Osteoblast (primary cell): ENCODE results near the gene SV2B. TPM values are rescaled to one million over a fixed set of nuclear protein-coding genes. Genes with fewer than 3 reads are reported as not detected.
A peak's percentile ranks its signal among the peaks of the same experiment; 100 is the strongest.

Experiments used
- DNase-seq: peaks from one replicate; pipeline ENCODE4 v3.0.0; 2011; ENCODE audit warnings: low spot score, mixed read lengths; ENCODE audit not compliant: insufficient read length; ENCODE audit errors: missing footprints
- H2AFZ ChIP-seq: 2 replicates; pipeline ENCODE4 v1.6.0; 2011; ENCODE audit warnings: mild to moderate bottlenecking, low read length
- H3K27ac ChIP-seq: 2 replicates; pipeline ENCODE4 v1.5.1; 2011; ENCODE audit warnings: mild to moderate bottlenecking, low read depth, low read length, moderate library complexity
- H3K27me3 ChIP-seq: 2 replicates; pipeline ENCODE4 v1.6.0; 2012; ENCODE audit warnings: mild to moderate bottlenecking, control low read depth, inconsistent platforms, low read length, moderate library complexity; ENCODE audit not compliant: insufficient read depth
- H3K36me3 ChIP-seq: 2 replicates; pipeline ENCODE4 v1.5.1; 2011; ENCODE audit warnings: mild to moderate bottlenecking, low read length, control low read depth, moderate library complexity; ENCODE audit not compliant: insufficient read depth
- H3K4me1 ChIP-seq: 2 replicates; pipeline ENCODE4 v1.5.1; 2011; ENCODE audit warnings: mild to moderate bottlenecking, low read length, control low read depth, moderate library complexity; ENCODE audit not compliant: insufficient read depth
- H3K4me2 ChIP-seq: 2 replicates; pipeline ENCODE4 v1.6.0; 2011; ENCODE audit warnings: mild to moderate bottlenecking, low read length; ENCODE audit not compliant: insufficient read depth
- H3K4me3 ChIP-seq: fragments of 200-600 bp; sonication (generic); 3 replicates; pipeline ENCODE4 v1.5.1; 2012; ENCODE audit warnings: mild to moderate bottlenecking, low read length, inconsistent platforms; ENCODE audit not compliant: insufficient read depth
- H3K79me2 ChIP-seq: 2 replicates; pipeline ENCODE4 v1.6.0; 2012; ENCODE audit warnings: mild to moderate bottlenecking, low read length, control low read depth, inconsistent platforms; ENCODE audit not compliant: insufficient read depth
- H3K9me3 ChIP-seq: 2 replicates; pipeline ENCODE4 v1.5.1; 2011; ENCODE audit warnings: low read depth, low read length, control low read depth
- H4K20me1 ChIP-seq: 2 replicates; pipeline ENCODE4 v1.6.0; 2012; ENCODE audit warnings: mild to moderate bottlenecking, low read length, control low read depth; ENCODE audit not compliant: insufficient read depth
- total RNA-seq: library from RNA; depleted of rRNA; stranded (reverse); fragments of >200 nt; gene quantifications from 2 replicates; pipeline ENCODE4 v1.2.3, GENCODE V29; 2012
- TF ChIP-seq, protein P1 (sequence below): IDR thresholded peaks from 2 replicates; pipeline ENCODE4 v1.5.1; 2011; ENCODE audit warnings: mild to moderate bottlenecking, low read depth, low read length, moderate library complexity; ENCODE audit errors: extremely low read depth

Gene SV2B, protein sequence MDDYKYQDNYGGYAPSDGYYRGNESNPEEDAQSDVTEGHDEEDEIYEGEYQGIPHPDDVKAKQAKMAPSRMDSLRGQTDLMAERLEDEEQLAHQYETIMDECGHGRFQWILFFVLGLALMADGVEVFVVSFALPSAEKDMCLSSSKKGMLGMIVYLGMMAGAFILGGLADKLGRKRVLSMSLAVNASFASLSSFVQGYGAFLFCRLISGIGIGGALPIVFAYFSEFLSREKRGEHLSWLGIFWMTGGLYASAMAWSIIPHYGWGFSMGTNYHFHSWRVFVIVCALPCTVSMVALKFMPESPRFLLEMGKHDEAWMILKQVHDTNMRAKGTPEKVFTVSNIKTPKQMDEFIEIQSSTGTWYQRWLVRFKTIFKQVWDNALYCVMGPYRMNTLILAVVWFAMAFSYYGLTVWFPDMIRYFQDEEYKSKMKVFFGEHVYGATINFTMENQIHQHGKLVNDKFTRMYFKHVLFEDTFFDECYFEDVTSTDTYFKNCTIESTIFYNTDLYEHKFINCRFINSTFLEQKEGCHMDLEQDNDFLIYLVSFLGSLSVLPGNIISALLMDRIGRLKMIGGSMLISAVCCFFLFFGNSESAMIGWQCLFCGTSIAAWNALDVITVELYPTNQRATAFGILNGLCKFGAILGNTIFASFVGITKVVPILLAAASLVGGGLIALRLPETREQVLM
- total RNA-seq, result under 0.01 TPM in 1 of 2 replicates, not detected in the other

DNA sequence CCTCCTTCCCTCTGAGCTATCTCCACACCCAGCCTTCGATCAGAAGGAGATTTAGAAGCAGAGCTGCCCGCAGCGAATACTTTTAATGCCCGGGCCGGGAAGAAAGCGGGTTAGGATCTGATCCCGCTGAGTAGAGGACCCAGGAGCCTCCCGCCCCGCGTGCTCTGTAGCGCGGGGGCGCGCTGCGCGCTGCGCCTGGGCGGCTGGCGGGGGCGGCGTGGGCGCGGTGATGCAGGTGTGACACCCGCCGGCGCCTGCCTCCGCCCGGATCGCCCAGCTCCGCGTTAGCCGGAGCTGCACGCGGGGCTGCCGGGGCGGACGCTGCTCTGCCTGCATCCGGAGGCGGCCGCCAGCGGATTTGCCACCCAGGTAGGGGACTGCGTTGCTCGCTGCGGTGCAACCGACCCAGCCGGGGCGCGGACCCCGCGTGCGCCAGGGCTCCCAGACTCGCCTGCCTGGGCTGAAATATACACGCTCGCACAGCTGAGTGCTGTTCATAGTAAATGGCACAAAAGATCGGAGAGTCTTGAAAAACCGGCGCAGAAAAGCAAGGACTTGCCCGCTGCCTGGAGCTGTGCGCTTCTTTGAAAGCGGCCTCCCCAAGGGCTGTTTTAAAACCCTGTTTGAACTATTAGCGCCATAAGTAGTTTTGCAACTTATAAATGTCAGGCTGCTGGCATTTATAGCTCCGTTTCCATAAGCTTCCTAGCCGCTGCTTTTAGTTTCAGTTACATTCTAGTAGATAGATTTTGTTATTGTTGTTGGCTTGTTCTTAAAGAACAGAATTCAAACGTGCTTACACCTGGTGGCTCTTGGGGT lies at the start of gene SV2B:
TSS of gene SV2B (plus strand) at position 263 of the 819 bp plus-strand sequence. CDS start 126,007 bp downstream, outside the sequence.
- H2AFZ ChIP-seq, result peak within 1 kb of the TSS; percentile 57

DNA sequence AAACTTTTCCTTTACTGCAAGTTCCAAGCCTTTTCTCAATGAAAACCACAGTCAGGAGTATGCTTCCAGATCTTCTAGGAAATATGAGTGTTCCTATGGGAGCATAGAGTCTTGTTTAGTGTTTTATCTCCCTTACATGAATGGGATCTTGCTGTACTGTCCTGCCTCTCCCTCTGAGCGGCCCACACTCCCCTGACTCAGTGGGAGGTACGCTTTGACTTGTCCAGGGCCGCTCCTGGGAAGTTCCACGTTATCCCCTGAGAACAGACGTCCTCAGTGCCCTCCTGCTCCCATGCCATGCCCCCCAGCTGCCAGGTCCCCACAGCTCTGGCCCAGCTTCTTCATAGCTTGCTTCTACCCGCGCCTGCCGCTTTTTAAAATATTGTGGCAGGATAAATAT lies 48.8 kb upstream of the SV2B start:
- TF ChIP-seq, protein P1, sequence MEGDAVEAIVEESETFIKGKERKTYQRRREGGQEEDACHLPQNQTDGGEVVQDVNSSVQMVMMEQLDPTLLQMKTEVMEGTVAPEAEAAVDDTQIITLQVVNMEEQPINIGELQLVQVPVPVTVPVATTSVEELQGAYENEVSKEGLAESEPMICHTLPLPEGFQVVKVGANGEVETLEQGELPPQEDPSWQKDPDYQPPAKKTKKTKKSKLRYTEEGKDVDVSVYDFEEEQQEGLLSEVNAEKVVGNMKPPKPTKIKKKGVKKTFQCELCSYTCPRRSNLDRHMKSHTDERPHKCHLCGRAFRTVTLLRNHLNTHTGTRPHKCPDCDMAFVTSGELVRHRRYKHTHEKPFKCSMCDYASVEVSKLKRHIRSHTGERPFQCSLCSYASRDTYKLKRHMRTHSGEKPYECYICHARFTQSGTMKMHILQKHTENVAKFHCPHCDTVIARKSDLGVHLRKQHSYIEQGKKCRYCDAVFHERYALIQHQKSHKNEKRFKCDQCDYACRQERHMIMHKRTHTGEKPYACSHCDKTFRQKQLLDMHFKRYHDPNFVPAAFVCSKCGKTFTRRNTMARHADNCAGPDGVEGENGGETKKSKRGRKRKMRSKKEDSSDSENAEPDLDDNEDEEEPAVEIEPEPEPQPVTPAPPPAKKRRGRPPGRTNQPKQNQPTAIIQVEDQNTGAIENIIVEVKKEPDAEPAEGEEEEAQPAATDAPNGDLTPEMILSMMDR, result no peak
- Histone ChIP-seq H3K79me2 (no peaks in the 10 kb centered on the region), H3K4me1 (no peaks in the 10 kb centered on the region), H4K20me1 (no peaks in the 10 kb centered on the region), H3K27me3 (peaks cover 18% of the 10 kb centered on the region), H2AFZ (no peak overlapping the region), H3K4me3 (no peak overlapping the region), H3K36me3 (no peaks in the 10 kb centered on the region), H3K27ac (no peak overlapping the region), H3K9me3 (no peaks in the 10 kb centered on the region), H3K4me2 (no peak overlapping the region)
- DNase-seq, result no peak

More for the DNA sequence above, at the start of gene SV2B:
- TF ChIP-seq, protein P1, result no peak
- Histone ChIP-seq H4K20me1 (no peaks in the 10 kb centered on the region), H3K27ac (no peak within 1 kb of the TSS), H3K4me2 (peak within 1 kb of the TSS; percentile 75), H3K27me3 (peaks cover 39% of the 10 kb centered on the region), H3K4me3 (peak within 1 kb of the TSS; percentile 63), H3K4me1 (peaks cover 7% of the 10 kb centered on the region), H3K79me2 (no peaks in the 10 kb centered on the region), H3K9me3 (no peaks in the 10 kb centered on the region), H3K36me3 (no peaks in the 10 kb centered on the region)
- peak; percentile 73 for DNase-seq

DNA sequence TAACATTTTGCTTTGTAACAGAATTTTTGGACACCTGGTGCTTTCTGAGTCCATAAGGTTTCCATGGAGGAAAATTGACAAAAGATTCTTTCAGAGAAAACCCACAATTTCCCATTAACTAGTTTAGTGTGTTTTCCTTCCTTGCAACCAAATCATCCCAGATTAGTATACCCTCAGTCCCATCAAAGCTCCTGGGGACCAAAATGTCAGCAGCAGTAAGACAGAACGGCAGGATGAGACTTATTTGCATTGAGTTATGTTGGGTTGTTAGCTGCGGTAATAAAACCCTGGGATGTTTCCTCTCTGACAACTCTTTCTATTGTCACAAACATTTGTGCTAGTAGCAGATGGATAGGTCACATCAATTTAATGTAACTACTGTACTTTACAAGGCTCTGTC lies 45.2 kb upstream of the SV2B start:
- H3K36me3 ChIP-seq, result no peaks in the 10 kb centered on the region
- H3K4me1 ChIP-seq, result no peaks in the 10 kb centered on the region
- H3K27me3 ChIP-seq, result peaks cover 32% of the 10 kb centered on the region
- H3K79me2 ChIP-seq, result no peaks in the 10 kb centered on the region
- TF ChIP-seq, protein P1, result no peak
- no peak overlapping the region for H3K4me2 ChIP-seq
- no peaks in the 10 kb centered on the region for H4K20me1 ChIP-seq
- H2AFZ ChIP-seq, result no peak overlapping the region
- no peak for DNase-seq
- H3K9me3 ChIP-seq, result no peaks in the 10 kb centered on the region
- no peak overlapping the region for H3K27ac ChIP-seq
- no peak overlapping the region for H3K4me3 ChIP-seq
